LoVo (cell line): Measurements from ENCODE around the gene C6orf136.

Experiments
- DNase-seq: peaks from one replicate; pipeline ENCODE4 v3.0.0-alpha.2; 2016; ENCODE audit warnings: low spot score

Gene C6orf136

DNA sequence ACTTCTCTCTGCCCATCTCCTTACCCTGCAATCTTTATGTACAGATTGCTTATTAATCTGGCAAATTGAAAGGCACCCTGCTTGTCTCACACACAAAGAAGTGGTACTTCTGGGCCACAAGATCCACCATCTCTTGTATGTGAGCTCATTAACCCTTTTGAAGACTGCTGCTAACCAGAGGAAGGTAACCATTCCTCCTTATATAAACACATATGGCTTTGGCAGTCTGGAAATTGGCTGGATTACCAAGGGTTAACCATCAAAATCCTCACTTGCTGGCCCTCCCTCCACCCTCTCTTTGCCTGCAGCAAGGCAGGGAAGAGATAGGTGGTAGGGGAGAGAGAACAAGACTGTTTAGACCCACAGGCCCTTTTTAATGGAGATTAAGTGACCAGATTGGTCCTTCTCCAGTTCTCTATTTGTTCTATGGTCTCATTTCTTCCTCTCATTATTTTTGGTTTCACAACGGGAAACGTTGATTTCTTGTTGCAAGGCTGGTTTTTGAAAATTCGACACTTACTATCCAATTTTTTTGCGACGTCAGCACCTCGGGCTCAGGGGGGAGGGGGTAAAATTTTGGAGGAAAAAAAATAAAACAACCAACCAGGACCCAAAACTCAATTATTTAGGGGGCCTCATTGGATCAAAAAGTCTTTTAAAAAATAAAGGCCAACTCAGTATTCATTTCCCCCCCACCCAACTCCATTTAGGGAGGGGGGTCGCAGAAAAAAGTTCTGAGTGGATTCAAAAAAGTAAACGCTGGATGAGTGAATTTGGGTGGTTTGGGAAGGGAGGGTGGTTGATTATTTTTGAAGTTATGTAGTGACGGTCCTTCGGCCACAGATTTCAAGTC, 30.7 kb upstream of the C6orf136 start:
- peak; percentile 63 for DNase-seq

DNA sequence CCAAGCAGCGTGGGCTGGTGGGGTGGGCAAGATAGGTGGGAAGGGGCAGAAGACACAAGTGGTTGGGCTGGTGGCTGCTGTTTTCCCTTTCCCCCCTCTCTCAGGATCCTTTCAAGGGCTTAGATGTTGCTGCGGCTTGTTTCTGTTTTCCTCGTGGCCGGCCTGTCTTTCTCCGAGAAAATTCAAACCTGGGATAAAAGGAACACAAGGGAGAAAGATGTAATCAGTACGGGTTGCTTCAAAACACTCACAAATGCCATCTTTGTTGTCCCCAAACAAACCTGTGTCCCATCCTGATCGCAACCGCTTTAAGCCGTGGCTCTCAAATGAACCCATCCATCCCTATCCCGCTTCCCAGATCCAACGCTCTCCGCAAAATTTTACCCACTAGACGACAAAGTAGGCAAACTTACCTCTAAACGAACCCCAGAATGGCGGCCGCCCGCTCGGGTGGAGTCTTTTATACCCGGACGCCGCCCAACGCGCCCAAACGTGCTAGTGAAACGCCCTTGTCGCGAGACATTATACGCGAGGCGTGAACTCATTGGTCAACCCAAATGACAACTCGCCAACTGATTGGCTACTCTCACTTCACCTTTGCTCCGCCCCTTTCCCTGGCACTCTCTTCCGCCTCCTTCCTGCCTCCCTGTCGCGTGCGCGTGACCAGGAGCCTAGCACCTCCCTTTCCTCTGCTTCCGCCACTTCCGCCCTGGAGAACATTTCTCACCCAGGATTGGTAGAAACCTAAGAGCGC, 29.9 kb upstream of the C6orf136 start, which contains the start of gene PPP1R10:
Gene PPP1R10, minus strand, starts transcription at position 433 of the 754 bp plus-strand sequence. CDS start 7,299 bp downstream, outside the sequence.
- DNase-seq = peak; percentile 100

DNA sequence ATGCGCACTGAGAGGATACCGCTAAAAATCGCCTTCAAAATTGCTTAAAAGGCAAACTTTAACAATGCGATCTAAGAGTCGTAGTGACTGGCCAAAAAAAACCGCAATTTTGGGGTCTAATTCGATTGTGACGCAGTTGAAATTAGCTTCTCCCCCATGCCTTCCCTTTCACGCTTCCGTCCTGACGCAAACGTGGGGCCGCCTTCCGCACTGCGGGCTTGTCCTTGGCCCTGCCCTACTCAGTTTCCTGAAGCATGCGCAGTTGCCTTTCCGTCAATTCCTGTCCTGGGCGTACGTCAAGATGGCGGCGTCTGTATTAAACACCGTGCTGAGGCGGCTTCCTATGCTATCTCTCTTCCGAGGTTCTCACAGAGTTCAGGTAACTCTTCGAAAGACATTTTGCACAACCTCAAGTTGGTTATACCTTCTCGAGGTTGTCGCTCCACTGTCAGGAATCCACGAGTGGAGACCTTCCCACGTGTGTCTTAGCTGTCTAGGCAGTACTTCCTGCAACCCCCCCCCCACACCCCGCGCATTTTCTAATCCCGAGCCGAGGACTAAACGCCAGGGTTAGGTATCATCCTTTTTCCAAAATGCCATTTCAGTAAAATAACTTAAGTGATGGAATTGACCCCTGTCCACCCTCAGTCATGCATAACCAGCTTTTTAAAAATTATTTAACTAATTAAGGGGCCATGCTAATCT, 29.2 kb upstream of the C6orf136 start, which contains the start of gene MRPS18B:
Gene MRPS18B, plus strand, starts transcription at position 276 of the 705 bp plus-strand sequence. Its CDS starts 26 bp downstream, at position 302.
- peak; percentile 98 for DNase-seq

DNA sequence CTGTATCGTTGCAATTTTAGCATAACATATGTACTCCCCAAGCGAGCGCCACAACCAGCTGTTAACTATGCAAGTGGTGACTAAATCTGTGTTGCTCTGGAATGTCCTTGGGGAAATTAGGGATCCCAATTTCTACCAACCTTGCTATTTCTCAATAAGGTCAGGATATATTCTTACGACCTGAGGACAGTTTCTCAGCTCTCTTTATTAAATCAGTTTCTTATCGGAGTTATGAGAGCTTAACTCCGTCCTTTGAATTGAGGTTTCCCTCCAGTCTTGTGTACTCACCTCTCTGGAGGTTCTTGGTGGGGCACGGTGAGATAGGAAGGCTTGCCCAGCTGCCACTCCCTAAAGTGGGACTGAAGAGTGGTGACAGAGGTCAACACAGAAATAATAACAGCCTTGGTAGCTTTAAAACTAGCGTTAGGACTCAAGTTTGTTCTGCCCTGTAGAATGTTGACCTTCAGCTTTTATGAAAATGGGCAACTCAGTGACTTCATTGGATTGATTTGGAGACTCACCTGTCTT, 28.6 kb upstream of the C6orf136 start:
- peak; percentile 45 for DNase-seq

DNA sequence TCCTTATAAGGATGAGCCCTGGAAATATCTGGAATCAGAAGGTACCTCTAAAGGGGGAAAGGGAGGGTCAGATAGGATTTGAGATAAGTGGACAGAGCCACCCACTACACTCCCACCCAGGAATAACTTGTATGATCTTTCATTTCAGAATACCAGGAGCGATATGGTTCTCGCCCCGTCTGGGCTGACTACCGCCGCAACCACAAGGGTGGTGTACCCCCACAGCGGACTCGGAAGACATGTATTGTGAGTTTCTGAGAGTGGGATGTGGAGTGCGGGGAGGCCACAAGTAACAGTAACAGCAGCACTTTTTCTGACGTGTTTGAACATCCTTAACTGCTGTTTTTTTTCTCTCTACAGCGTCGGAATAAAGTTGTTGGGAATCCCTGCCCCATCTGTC, 27.4 kb upstream of the C6orf136 start:
- no peak for DNase-seq

DNA sequence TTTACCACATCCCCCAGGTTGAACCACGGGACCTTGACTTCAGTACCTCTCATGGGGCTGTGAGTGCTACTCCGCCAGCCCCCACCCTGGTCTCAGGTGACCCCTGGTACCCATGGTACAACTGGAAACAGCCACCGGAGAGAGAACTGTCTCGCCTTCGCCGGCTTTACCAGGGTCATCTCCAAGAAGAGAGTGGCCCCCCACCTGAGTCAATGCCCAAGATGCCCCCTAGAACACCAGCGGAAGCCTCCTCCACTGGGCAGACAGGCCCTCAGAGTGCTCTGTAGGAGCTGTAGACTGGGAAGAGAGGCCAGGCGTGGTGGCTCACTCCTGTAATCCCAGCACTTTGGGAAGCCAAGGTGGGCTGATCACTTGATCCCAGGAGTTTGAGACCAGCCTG, 21.4 kb upstream of the C6orf136 start:
- DNase-seq = no peak

DNA sequence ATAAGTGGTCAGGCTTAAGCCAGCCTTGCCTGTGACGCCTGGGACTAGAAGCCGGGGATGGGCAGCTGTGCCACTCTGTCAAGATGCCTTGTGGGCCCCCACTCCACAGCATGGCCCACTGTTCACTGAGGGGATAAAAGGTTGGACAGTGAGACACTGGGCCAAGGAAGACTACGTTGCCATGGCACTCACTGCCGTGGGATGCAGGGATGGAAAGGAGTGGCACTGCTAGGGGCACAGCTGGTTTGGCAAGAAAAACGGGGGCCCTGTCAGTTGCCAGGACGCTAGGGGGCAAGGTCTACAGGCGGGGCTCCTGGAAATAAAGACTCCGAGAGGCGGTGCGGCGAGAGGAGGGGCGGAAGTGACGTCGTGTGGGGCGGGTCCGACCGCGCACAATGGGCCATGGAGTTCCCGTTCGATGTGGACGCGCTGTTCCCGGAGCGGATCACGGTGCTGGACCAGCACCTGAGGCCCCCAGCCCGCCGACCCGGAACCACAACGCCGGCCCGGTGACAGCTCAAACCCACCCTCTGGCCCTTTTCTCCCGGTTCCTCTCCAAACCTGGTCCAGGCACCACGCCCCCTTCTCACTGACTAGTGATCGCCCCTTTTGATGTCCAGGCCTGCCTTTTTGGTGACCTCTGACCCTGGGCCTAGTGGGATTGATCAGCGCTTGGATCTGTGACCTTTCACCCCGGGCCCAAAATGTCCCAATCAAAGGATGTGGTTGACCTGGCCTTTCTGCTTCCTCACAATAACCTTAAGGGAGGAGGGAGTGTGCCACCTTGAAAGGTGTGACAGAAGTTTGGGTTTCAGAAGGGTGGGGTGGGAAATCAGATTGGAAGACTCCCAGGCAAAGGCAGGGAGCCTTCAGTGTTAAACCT, 20.2 kb upstream of the C6orf136 start, which contains the start of gene ATAT1:
Gene ATAT1, plus strand, starts transcription at position 391 of the 883 bp plus-strand sequence.
- peak; percentile 87 for DNase-seq

DNA sequence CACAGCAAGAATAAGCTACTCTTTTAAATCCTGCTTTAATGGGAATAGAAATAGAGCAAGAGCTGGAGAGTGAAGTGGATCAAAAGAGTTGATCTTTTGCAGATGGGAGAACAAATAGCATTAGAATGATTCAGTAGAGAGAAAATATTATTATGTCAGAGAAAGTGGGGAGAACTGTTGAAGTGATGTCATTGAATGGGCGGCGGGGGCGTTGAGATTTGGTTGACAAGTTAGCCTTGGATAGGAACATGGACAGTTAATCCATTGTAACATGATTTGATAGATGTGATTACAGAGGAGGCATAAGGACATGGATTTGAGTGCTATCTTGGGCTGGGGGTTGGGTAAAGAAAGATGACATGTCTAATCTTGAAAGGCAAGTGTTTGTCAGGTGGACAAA, 11.1 kb upstream of the C6orf136 start:
- DNase-seq = no peak

DNA sequence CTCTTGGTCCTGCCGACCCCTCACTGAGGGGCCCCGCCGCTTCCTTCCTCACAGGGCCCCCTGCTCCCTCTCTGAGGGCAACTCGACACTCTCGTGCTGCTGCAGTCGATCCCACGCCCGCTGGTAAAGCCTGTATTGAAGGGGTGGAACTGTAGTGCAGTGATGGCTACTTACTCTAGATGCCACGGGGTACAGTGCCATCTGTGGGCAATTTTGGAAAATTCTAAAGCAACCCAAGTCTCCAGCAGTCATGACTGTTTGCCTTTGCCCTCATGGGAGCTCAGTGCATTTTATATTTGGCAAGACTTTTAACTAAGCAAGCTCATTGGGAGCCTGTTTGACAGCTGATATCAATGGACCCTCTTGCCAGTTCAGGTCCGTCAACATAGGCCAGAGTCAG, 6.5 kb upstream of the C6orf136 start:
- DNase-seq = no peak

DNA sequence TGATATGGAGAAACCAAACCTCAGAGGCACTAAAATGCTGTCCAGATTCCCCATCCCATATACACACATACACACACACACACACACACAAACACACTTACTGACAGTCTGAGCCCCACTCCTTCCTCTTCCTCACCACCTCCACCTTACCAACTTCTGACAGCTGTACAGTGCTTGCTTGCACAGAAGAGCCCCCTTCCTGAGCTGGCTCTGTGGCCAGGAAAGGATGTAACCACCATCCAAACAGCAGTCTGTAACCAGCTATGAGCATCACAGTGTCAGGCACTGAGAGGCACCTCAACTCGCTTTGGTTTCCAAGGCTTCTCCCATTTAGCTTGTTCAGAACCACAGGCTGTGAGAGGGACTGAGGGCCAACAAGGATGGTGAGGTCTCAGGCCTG, 5.9 kb upstream of the C6orf136 start:
- DNase-seq = no peak

DNA sequence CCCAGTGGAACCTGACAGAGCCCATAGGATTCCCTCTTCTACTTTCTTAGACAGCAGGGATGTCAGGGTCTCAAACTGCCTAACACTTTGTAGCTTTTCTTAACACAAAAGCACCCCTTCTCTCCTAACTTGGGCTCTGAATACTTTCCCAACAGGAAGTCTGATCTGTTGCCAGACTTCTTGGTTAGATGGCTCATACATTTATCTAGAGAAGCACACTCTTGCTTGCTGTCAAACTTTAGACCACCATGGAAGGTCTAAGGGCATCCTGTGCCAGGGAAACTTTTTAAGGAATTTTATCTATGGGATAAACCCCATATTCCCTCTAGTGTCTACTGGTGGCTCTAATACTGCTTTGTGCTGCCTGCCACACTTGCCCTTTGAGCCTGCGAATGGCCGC, 3.3 kb upstream of the C6orf136 start:
- DNase-seq = no peak

DNA sequence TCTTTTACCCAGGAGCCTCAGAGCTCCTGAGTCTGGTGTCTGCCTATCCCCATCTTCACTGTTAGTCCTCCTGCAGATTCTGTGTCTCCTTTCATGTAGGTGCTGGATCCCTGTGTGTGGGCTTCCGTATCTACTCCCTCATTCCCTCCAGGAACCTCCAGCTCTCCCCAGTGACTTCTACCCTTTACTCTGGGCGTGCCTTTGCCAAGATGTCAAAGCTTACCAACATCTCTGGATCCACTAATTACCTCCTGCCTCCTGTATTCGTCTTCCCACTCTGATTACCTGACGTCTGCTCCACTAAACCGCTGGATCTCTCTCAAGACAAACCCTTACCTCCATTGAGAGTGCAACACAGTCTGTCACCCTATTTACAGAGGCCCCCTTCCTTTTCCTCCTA, 2.2 kb upstream of the C6orf136 start:
- no peak for DNase-seq

DNA sequence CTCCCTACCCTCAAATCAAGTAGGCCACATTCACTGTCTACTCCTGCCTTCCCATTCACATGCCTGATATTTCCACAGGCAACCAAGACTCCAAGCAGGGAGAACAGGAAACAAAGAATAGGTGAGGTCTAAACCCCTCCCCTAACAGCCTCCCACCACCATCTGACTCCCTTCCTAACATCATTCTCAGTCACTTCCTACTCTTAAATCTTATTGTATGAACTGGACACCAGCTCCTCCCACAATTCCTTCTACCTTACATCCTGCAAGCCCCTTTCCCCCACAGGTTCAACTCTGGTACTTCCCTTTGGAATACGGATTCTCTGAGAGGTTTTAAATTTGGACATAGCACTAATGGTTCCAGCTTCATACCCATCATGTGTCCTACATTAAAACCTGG, 944 bp upstream of the C6orf136 start:
- no peak for DNase-seq

DNA sequence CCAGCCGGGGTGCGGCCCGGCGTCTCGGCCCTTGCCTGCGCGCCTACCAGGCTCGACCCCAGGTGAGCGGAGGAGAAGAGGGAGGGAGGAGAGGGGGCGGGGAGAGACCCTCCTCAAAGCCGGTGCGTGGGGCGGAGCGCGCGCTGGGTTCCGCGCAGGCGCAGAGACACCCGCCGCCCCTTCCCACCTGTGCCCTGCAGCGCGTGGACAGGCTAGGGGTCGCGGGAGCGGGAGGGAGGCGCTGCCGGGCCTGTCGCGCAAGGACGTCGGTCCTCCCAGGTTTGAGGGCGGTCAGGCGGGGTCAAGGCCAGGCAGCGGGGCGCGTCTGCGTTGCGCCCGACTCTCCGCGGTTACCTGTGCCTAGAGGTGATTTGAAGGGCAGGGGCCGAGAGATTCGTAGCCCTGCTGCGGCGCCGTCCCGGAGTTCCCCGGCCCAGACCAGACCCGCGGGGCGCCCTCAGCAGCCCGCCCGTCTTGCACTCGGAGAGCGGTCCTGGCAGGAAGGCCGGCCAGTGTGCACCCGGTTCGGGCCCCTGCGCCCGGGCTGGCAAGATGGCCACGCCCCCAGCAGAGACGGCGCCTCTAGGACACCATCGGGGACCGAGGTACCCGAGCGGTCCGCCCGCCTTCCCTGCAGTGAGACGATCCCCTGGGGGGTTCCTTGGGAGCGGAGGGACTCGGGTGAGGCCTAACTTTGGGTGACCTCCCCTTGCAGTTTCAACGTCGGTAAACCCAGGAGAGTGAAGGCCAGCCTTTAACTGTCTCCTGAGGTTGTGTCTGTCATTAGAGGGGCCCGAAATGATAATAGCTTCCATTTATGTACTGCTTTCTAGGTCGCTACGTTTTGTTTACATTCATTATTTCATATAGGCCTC, 546 bp downstream of the C6orf136 start:
- DNase-seq = peak; percentile 69

DNA sequence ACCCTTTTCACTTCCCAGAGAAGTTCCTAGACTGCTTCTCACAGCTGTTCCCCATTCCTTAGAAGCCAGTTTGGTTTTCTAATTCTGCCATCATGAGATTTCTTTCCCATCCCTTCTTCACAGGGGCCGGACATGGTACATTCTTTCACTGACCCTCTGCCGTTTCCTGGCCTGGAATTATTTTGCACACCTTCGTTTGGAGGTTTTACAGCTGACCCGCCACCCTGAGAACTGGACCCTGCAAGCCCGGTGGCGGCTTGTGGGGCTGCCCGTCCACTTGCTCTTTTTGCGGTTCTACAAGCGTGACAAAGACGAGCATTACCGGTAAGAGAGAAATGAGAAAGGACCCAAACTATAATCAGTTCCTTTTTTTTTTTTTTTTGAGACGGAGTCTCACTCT, 4.2 kb downstream of the C6orf136 start:
- DNase-seq = no peak

DNA sequence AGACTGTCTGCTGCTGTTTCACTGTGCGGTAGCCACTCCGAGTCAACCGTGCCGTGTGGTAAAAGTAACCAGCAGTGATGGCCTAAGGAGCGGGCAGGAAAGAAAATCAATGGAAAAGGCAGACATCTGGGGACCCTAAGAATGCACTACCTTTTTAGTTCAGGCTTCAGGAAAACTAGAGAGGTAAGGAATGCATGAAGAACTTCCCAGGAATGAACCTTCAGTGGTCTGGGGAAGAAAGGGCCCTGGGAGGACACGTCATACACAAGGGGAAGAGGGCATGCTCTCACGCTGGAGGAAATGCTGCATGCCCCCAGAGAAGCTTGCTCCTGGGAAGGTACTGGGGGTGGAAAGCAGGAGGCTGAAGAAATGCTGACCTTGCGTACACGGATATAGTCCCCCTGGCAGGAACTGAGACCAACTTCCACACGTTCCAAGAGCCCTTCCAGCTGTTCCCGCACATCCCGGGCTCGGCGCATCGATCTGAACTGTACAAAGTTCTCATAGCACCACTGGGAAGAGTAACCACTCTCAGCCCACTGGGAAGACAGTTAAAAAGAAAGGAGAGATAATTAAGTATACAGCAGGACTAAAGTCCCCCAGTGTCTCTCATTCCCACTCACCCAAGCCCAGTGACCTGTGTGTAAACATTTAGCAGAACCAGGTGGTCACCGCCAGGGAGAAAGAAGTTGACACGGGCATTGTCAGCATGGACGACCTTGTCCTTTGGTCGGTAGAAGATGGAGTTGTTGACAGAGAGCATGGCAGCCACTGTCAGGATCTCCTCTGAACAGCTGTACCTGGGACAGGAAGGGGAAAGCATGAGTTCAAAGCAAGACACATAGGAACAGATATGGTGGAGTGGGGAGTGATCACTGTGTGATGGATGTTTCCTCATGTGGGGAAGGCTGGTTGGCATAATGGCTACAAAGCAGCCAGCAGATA, 8.1 kb downstream of the C6orf136 start:
- no peak for DNase-seq

DNA sequence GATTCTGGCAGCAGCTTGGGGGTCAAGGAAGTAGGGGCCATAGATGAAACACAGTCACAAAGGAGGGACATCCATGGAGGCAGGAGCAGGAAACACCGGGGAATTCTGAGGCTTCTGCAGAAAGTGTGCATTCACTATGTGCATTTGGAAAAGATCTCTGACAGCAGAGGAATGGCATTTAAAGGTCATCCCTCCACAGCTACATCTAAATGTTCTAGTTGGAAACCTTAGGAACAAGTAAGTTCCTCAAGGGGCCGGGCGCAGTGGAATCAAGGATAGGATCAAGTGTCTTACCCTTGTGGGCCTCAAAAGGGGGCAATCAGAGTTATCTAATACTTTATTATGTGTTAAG, 8.8 kb downstream of the C6orf136 start:
- DNase-seq = no peak

DNA sequence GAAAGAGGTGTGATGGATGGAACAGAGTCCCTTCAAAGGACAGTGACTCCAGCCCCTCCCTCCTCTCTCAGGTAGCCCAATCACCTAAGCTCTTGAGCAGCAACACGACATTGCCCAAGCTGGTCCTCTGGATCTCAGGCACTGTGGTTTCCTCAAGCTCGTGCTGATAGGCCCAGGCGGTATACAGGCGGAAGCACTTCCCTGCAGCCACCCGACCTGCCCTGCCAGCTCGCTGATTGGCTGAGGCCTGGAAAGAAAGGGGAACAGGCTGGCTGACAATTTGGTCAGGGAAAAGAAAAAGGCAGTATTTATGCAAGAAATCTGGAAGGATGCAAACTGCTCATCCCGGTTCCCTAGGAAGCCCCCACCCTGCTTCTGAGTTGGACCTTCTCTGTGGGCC, 9.6 kb downstream of the C6orf136 start:
- DNase-seq = no peak

DNA sequence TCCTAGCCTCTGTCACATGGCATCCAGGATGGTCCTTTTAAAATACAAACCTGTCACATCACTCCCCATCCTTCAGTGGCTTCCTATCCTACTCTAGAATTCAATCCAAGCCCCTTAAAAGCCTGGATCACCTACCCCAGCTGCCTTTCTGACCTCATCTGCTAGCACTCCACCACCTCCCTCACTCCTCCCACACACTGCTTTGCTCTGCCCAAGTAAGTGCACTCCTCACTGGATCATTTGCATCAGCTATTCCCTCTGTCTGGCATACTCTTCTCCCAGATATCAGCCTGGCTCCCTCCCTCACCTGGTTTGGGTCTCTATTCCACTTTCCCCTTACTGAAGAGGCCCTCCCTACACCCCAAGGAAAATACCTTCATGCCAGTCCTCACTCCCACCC, 10.5 kb downstream of the C6orf136 start:
- no peak for DNase-seq
